Measurements from ENCODE around the gene CALCR.

CALCR gene

DNA sequence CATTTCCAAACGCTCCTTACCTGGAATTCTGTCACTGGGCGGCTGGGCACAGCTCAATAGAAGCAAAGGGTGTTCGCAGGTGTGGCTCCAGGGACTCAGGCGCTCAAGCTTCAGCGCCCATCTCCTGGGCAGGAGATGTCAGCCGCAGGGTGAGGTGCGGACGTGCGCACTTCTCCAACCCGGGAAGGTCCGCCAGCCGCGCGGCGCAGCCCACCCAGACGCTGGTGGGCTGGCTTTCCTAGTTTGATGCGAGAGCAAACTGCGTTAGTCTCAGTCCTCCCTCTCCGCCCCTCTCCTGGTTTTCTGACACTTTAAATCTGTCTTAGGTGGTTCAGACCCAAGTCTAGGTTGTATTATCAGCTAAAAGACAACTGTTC lies 267 bp downstream of the CALCR start:
- TF ChIP-seq, protein P1, sequence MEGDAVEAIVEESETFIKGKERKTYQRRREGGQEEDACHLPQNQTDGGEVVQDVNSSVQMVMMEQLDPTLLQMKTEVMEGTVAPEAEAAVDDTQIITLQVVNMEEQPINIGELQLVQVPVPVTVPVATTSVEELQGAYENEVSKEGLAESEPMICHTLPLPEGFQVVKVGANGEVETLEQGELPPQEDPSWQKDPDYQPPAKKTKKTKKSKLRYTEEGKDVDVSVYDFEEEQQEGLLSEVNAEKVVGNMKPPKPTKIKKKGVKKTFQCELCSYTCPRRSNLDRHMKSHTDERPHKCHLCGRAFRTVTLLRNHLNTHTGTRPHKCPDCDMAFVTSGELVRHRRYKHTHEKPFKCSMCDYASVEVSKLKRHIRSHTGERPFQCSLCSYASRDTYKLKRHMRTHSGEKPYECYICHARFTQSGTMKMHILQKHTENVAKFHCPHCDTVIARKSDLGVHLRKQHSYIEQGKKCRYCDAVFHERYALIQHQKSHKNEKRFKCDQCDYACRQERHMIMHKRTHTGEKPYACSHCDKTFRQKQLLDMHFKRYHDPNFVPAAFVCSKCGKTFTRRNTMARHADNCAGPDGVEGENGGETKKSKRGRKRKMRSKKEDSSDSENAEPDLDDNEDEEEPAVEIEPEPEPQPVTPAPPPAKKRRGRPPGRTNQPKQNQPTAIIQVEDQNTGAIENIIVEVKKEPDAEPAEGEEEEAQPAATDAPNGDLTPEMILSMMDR (conservative IDR thresholded peaks at IDR 0.05) = no peak
- TF ChIP-seq ZFX (IDR thresholded peaks at IDR 0.05) = no peak
- no peak overlapping the region for H3K27ac ChIP-seq

DNA sequence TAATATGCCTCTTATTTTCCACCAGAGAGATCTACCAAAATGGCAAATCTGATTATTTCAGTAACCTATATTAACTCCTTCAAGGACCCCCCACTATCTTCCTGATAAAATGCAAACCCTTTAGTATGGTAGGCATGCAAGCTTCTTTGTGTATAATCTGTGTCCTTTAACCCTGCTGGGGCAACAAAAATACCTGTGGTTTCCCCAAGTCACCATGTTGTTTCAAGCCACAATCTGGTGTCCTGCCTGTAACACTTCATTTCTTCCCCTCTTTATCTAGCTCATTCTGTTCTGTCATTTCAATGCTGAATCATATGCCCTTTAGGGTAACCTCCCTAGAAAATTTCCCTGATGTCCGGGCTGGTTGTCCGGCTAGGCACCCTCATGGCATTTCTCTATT lies 5.3 kb downstream of the CALCR start:
- TF ChIP-seq, protein P1 (conservative IDR thresholded peaks at IDR 0.05) = no peak
- TF ChIP-seq ZFX (IDR thresholded peaks at IDR 0.05) = no peak
- no peak overlapping the region for H3K27ac ChIP-seq

DNA sequence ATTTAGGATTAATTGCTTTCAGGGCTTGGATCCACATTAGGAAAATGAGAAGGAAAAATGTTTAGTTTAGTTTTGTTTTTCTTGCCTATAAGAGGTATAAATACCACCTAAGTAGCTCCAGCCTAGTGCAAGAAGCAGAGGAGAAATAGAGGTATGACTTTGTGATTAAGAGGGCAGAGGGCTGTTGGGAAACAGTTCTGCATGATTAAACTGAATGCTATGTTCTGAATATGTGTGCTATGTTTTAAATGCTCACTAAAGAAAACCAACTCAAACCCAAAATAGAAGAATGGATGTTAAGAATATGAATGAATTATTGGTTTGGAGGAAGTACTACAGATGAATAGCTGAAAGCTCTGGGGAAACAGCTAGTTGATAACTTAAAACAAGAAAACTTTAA lies 7.6 kb downstream of the CALCR start:
- no peak for TF ChIP-seq ZFX (IDR thresholded peaks at IDR 0.05)
- TF ChIP-seq, protein P1 (conservative IDR thresholded peaks at IDR 0.05) = no peak

DNA sequence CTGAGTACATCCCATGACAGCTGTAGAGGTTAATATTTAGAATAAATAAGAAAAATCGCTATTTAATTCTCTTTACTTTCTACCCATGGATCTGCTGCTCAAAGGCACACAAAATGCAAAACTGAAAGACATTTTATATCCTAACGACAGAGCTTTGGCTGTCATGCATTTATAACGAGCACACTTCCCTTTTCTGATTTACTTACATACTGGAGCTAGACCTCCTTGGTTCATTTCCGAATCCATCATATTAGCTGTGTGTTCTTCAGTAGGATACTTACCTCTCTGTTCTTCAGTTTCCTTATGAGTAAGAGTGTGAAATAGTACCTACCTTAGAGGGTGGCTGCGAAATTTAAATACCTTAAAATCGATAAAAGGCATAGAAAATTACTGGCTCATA lies 10.9 kb downstream of the CALCR start:
- H3K27ac ChIP-seq = no peak overlapping the region
- no peak for TF ChIP-seq ZFX (IDR thresholded peaks at IDR 0.05)
- TF ChIP-seq, protein P1 (conservative IDR thresholded peaks at IDR 0.05) = no peak

More for the DNA sequence above, 7.6 kb downstream of the CALCR start:
- H3K27ac ChIP-seq = no peak overlapping the region

DNA sequence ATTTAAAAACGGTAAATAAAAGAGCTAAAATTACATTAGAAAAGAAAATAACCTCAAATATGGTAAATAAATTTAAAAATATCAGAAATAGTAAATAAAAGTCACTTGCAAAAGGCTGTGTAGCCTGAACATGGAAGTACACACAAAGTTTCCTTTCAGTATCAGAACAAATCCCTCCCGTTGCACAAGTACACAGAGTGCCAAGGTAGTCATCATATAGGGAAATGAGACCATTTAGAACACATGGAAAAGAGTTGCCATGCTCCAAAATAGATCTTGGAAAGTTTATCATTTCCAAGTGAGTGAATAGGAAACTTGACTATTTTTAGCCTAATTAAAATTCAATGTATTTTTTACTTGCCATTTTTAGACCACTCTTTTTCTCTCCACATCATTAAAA lies 11.6 kb downstream of the CALCR start:
- TF ChIP-seq ZFX (IDR thresholded peaks at IDR 0.05) = no peak
- TF ChIP-seq, protein P1 (conservative IDR thresholded peaks at IDR 0.05) = no peak
- no peak overlapping the region for H3K27ac ChIP-seq

DNA sequence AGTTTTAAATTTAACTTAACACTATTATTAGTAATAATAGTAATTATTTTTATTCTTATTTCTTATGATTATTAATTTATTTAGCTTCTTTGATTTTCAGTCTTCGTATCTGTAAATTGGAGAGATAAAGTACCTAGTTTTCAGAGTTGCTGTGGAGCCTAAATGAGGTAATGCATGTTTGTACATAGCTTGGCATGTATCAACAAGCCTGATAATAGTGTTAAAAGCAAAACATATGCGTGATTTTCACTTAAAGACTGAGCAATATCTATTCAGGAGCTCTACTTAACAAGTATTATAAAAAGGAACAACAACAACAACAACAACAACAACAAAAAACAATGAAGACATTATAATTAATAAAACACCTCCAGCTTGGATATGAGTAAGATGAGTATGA lies 12.4 kb downstream of the CALCR start:
- no peak for TF ChIP-seq ZFX (IDR thresholded peaks at IDR 0.05)
- TF ChIP-seq, protein P1 (conservative IDR thresholded peaks at IDR 0.05) = no peak
- no peak overlapping the region for H3K27ac ChIP-seq

DNA sequence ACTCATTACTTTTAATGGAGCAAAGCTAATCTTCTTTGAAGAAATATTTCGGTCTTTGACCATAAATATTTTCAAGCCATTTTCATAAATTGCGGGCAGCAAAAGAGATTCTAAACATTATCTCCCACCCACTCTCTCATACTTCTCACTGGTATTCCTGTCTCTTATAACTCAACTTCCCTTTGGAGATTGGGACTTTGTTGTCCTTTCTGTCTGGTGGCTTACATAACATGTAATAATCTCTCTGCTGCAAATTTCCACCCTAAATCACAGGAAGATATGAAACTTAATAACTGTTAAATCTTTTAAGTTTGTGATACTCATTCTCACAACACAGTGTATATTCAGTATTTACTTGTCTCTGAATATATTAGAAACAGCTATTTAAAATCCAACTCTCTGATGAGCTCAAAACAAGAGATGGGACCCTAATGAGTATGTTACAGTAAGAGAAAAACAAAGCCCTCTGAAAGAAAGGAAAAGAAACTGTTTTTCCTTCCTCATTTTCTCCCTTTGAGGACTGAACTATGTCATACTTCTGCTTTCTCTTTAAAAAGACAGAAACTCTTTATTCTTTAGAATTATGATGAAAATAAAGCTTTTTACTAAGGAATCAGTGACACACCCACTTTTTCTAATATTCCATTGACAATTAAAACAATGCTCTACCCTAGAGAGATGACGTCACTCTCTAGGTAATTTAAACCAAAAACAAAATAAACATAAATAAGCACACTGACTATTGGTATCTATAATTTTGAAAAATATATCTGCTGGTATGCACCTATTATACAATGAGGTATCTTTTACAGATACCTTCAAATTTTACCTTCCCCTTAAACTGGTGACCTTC lies 14.7 kb downstream of the CALCR start:
- TF ChIP-seq, protein P1 (conservative IDR thresholded peaks at IDR 0.05) = no peak
- TF ChIP-seq ZFX (IDR thresholded peaks at IDR 0.05) = no peak
- H3K27ac ChIP-seq = no peak overlapping the region

Measured in C4-2B (cell line).